T-helper 1 cell treated with Interleukin-12 subunit alpha and Interleukin-12 subunit beta and Interleukin-4 antibody, amounts not matched to agents 30 ng/mL and 1 ng/mL, for 36 hours (primary cell): ENCODE results near the gene MED22. TPM values are rescaled to one million over a fixed set of nuclear protein-coding genes. Genes with fewer than 3 reads are reported as not detected.

Source experiments
- intact Hi-C: fragments of 100-400 bp; cut with micrococcal nuclease; formaldehyde crosslinking; loops from one replicate; pipeline ENCODE4 v1.15.1; 2024
- total RNA-seq: library from RNA; stranded (reverse); gene quantifications from 2 replicates; pipeline ENCODE4 v1.2.3, GENCODE V29; 2022

MED22 gene
- total RNA-seq, 1 donor from 2014 or later, result 31.4 TPM

GRCh38 chr9:133377280-133377679 is 29.3 kb upstream of the MED22 start:
- intact Hi-C loops, result loop anchor here (10.0 kb wide), 2 partner anchors 688 to 972 kb away; partner anchors contain the start of genes BRD3 and TTF1

- intact Hi-C loops, result loop anchor here (1.0 to 10.0 kb wide), 9 partner anchors 20 to 971 kb away; partner anchors contain the start of genes BRD3, CACFD1, MED22 and REXO4
Measured at GRCh38 chr9:133375724-133376654, 28.1 kb upstream of the MED22 start, which contains the start of the genes STKLD1 and SURF4. Gene STKLD1 (plus strand): TSS chr9:133376366. CDS start chr9:133376474, 108 bp downstream. Gene SURF4 (minus strand): TSS chr9:133376060. CDS start chr9:133375969, 91 bp downstream.

DNA sequence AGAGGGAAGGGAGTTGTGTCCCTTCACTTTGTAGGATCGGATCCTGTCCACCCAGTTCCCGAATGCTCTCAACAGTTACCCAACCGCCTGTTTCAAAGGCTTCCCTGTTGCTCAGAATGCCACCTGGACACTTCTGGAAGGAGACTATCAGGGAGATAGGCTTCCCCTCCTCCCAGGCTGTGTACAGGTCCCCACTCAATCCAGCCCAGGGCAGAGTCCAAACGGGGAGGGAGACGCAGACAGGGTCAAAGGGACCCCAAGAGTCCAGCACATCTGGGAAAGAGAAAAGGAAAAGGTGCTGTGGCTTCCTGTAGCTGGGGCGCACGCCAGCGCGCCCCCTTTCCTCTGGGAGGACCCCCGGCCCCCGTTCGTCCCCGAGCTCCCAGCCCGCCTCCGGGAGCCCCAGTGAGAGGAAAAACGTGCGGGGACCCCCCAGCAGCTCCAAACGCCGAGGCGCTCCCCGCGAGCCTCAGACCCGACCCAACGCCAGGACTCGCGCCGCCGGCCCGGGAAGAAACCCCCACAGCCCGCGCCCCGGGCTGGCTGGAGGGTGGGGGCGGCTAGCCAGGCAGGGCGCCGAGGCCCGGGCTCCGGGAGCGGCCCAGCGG is 27.3 kb upstream of the MED22 start:
- intact Hi-C loops, result loop anchor here (10.0 kb wide), 2 partner anchors 690 to 970 kb away; partner anchors contain the start of genes BRD3 and TTF1

DNA sequence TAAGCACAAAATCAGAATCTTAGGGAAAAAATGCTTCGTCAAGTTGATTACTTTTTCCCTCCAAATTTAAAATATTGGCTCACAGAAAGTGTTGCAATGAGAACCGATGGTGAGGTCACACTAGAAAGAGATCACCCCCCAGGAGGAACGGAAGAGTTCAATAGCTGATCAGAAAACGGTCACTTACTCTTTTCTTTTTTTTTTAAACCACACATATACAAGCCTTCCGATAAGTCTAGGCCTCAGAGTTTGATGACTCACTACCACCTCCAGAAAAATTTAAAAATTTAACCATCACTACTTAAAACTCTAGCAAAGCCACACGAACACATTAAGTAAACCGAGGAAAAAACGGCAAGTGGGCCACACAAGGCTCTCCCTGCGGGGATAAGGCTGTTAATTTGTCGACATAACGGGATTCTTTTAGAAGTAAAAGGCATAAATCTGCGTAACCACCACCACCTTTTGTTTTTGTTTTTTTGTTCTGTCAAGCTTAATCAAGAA is 26.7 kb upstream of the MED22 start:
- intact Hi-C loops, result loop anchor here (10.0 kb wide), 2 partner anchors 690 to 970 kb away; partner anchors contain the start of genes BRD3 and TTF1

DNA sequence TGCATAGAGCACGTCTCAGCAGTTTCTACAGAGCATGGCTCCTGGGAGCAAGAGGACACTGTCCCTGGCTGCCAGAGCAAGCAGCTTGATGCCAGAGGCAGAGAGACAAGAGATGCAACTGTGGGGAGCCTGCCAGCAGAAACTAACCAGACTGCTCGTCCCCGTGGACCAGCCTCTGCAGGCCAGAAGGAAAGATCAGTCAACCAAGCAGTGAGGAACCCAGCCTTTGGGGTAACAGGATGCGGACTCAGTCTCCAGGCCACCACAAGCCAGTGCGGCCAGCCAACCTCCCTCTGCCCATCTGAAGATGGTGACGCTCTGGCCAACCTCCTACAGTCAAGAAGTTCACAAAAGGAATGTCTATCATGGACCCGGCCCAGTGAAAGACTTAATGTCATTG is 24.2 kb upstream of the MED22 start:
- intact Hi-C loops, result loop anchor here (10.0 kb wide), 2 partner anchors 693 to 967 kb away; partner anchors contain the start of genes BRD3 and TTF1

DNA sequence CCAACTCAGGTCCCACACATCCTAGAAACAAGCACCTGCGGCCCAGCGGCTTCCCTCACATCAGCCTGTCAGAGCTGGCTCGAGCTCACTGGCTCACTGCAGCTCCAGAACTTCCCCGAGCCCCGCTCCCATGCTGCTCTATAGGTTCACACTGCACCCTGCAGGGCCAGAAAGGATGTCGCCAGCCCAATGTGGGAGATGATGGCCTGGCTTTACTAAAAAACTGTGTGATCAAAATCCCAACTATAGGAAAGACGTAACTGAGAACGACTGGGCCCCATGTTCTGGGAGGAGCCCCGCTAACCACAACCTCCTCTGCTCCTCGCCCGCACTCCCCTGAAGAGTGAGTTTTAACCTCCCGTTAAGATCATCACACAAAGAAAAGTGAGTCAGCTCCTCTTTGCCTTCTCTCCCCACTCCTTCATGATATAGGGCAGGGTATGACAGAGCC is 23.4 kb upstream of the MED22 start:
- intact Hi-C loops, result loop anchor here (1.0 to 10.0 kb wide), 8 partner anchors 15 to 966 kb away; partner anchors contain the start of genes BRD3, CACFD1, MED22 and RALGDS

GRCh38 chr9:133370685-133371084 is 22.8 kb upstream of the MED22 start:
- intact Hi-C loops, result loop anchor here (1.0 to 10.0 kb wide), 8 partner anchors 14 to 966 kb away; partner anchors contain the start of genes BRD3, CACFD1, MED22 and RALGDS

DNA sequence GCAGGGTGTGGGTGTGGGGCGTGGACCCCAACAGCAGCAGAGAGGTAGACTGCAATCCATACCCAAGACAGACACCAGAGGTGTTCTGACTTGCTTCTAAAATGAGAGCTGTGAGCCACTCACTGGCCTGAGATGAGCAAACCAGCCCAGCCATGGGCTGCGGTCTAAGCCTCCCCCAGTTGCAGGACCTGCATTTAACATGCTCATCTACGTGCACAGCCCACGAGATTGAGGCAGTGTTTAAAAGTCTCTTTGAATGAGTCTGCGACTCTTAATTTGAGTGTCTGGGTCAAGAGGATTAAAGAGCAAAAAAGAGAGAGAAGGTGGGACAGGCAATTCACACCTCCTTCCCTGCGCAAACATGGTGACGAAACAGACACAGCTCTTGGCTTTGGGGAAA is 22.0 kb upstream of the MED22 start:
- intact Hi-C loops, result loop anchor here (2.0 to 10.0 kb wide), 3 partner anchors 249 to 965 kb away; partner anchors contain the start of genes BRD3, RALGDS and TTF1

DNA sequence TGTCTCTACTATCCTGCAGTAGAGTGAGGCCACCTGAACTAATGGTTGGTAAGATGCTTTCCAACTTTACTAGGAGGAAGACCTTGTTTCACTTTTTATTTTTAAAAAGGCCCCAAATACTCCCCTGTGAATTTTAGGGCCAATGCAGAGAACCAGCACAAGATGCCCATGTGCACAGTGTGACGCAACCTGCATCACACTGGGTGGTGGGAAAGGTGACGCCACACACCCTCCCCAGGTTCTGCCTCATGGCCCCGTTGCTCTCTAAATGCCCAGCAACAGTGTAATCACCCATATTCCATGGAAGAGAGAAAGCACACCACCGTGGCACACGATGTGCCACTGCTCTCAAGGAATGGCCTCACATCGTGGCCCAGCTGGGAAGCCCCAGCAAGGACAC is 21.5 kb upstream of the MED22 start:
- intact Hi-C loops, result no loop called here

- intact Hi-C loops, result no loop called here
Measured at GRCh38 chr9:133368249-133368881, 20.4 kb upstream of the MED22 start.

- intact Hi-C loops, result no loop called here
Measured at GRCh38 chr9:133367778-133368177, 19.8 kb upstream of the MED22 start.

- intact Hi-C loops, result no loop called here
Measured at GRCh38 chr9:133367221-133367620, 19.3 kb upstream of the MED22 start.

DNA sequence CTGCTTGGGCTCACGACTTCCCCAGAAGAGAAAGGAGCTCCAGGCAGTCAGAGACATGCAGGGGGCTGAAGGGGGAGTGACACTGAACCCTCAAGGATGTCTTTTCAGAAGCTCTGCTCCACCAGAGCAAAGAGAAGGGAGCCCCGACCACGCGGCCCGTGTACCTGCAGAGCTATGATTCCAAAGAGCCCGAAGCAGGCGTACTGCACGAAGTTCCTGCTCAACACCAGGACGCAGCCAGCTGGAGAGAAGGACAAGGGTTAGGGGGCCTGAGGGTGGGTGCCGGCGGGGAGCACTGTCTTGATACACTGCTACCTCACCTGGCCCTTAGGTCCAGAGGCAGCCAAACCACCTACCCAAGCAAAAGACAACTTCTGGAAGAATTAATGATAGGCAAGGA is 18.5 kb upstream of the MED22 start:
- intact Hi-C loops, result no loop called here

GRCh38 chr9:133362359-133363044 is 14.6 kb upstream of the MED22 start:
- intact Hi-C loops, result no loop called here

- intact Hi-C loops, result no loop called here
Measured at GRCh38 chr9:133361507-133362092, 13.7 kb upstream of the MED22 start.

DNA sequence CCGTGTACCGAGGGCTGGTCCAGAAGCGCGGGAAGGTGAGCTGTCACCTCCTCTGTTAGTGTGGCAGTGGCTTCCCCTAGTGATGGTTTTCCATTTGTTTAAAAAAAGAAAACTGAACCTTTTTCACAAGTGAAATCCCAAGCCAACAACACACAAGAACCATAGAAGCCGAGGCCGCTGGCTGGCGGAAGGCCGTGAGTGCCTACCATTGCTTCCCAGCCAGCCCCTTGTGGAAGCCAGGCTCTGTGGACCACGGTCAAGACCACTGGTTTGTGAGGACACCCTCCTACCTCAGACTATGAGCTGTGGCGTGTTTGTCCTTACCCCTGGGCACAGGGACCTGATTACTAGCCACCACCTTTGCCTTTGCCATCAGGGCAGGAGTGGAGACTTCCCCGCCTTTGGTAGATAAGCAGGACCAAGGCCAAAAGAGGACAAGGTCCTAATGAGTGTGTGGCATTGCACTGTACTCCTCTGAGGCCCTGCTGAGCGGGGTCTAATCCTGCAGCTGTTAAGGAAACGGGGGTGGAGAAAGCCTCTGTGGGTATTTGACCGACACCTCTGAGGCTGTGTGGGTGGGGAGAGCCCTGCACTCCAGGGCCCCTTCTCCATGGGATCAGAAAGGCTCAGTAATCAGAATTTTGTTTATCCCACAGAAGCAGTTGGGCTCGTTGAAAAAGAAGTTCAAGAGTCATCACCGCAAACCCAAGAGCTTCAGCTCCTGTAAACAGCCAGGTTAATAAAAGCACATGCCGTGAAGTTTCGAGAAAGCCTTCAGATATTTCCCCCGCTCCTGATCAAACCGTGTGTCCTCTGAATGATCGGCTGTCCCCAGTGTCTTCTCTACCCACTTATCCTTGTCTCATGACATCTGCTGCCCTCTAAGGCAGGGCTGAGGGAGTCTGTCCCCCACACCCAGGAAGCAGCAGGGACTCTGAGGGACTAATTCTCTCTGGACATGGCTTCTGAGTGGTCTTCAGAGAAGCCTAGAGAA is 12.8 kb upstream of the MED22 start:
- intact Hi-C loops, result no loop called here

DNA sequence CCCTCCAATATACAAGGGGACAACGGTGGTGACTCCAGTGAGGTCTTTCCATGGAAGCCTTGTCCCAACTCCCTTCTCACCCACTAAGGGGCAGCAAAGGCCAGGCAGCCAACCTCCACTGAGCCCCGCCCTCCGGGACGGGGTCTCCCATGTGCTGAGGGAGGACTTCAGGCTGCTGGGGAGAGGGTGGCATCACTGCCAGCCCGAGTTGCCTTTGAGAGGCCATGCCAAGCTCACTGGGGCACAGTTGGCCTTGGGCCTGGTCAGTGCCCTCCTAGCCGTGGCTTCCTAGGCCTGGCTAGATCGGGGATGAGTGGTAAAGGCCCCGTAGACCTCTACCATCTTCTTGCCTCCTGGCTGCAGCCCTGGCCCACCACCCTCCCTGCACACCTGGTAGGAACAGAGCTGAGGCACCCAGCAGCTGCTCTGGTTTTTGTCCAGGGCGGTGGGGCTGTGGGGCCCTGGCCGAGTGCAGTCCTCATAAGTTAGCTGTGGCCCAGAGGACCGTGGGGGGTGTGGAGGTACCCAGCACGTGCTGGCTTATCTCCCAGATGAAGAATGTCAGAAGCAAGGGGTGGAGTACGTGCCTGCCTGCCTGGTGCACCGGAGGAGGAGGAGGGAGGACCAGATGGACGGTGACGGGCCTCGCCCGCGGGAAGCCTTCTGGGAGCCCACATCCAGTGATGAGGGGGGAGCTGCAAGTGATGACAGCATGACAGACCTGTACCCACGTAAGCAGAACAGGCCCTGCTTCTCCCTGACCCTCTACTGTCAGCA is 11.7 kb upstream of the MED22 start:
- intact Hi-C loops, result loop anchor here (5.0 kb wide), 1 partner anchor 1007 kb away; the partner anchor contains the start of gene SETX

- intact Hi-C loops, result loop anchor here (5.0 kb wide), 1 partner anchor 1005 kb away; the partner anchor contains the start of gene SETX
Measured at GRCh38 chr9:133357656-133358055, 9.7 kb upstream of the MED22 start.
